HCT116 (cell line): ENCODE results near the gene MTHFD1L. TPM values are rescaled to one million over a fixed set of nuclear protein-coding genes. Genes with fewer than 3 reads are reported as not detected.
A peak's percentile ranks its signal among the peaks of the same experiment; 100 is the strongest.

Experiments used
- ATAC-seq: fragments of 200-7000 bp; cut with Tn5 transposase; 2 replicates; pipeline ENCODE4 v1.9.1; 2020; ENCODE audit warnings: mild to moderate bottlenecking, moderate library complexity
- BruUV-seq: library from RNA; stranded (reverse); fragments of 400-500 nt; replicated peaks from 2 replicates; lab custom pipeline; 2021; lab: Mats Ljungman, UMichigan
- CTCF ChIA-PET: fragments of 300-600 bp; sonication (Branson Sonifier 250); formaldehyde crosslinking; loops from one replicate; lab custom pipeline; 2021; ENCODE audit warnings: antibody characterized with exemption; lab: Charles Lee
- POLR2A ChIA-PET: fragments of 300-600, 350-600 bp; sonication (Branson Sonifier 250); formaldehyde crosslinking; loops from one replicate; lab custom pipeline; 2021; ENCODE audit warnings: antibody characterized with exemption; lab: Charles Lee
- RAD21 ChIA-PET, 2 experiments: fragments of 300-600 bp; sonication (Branson Sonifier 250); formaldehyde crosslinking; loops; one replicate each; lab custom pipeline; 2023; ENCODE audit warnings: low total read pairs in 2 of 2; ENCODE audit not compliant: uncharacterized antibody in 2 of 2, unreplicated experiment in 2 of 2, low non-redundant PET in 1 of 2; lab: Charles Lee
- DNase-seq: peaks from one replicate; pipeline ENCODE4 v3.0.0-alpha.2; 2010; ENCODE audit warnings: low read depth, low spot score
- H2AFZ ChIP-seq: fragments of 200-600 bp; shearing (Covaris generic), sonication (generic); 2 replicates; pipeline ENCODE4 v1.6.1; 2017; ENCODE audit warnings: low read depth, mixed run types, mixed read lengths, antibody characterized with exemption, low read length; ENCODE audit not compliant: poor library complexity, severe bottlenecking
- H3K27ac ChIP-seq: 2 replicates; pipeline ENCODE4 v1.5.1; 2012; ENCODE audit warnings: low read depth, low read length
- H3K27me3 ChIP-seq: fragments of 200-600 bp; sonication (generic); 2 replicates; pipeline ENCODE4 v1.6.1; 2016; ENCODE audit warnings: mixed run types, low read length, mixed read lengths; ENCODE audit not compliant: insufficient read depth
- H3K36me3 ChIP-seq, 2 experiments: fragments of 200-500 bp in 1 of 2; fragments of 200-600 bp in 1 of 2; sonication (Bioruptor generic) in 1 of 2; sonication (generic) in 1 of 2; 2 replicates each; pipeline versions ENCODE4 v1.5.1 to v1.6.1; 2014 to 2016; ENCODE audit warnings: low read length in 2 of 2, inconsistent platforms in 1 of 2, mixed read lengths in 1 of 2, mixed run types in 1 of 2; ENCODE audit not compliant: insufficient read depth in 2 of 2, control insufficient read depth in 1 of 2
- H3K4me1 ChIP-seq, 2 experiments: fragments of 200-600 bp in 1 of 2; sonication (generic) in 1 of 2; 2 replicates each; pipeline versions ENCODE4 v1.5.1 to v1.6.1; 2012 to 2017; ENCODE audit warnings: low read length in 2 of 2, inconsistent platforms in 1 of 2, mild to moderate bottlenecking in 1 of 2, mixed read lengths in 1 of 2, mixed run types in 1 of 2, moderate library complexity in 1 of 2; ENCODE audit not compliant: insufficient read depth in 2 of 2, control insufficient read depth in 1 of 2
- H3K4me2 ChIP-seq: fragments of 200-600 bp; sonication (generic); 2 replicates; pipeline ENCODE4 v1.6.1; 2017; ENCODE audit warnings: mixed run types, low read length, mixed read lengths
- H3K4me3 ChIP-seq, 2 experiments: fragments of 200-600 bp in 1 of 2; sonication (generic) in 1 of 2; replicated peaks in 1 of 2; 2 replicates each; pipeline ENCODE4 v1.5.1; 2011 to 2016; ENCODE audit warnings: low read length in 2 of 2, control low read depth in 1 of 2, low read depth in 1 of 2, mild to moderate bottlenecking in 1 of 2, mixed read lengths in 1 of 2, mixed run types in 1 of 2
- H3K79me2 ChIP-seq: fragments of 200-600 bp; sonication (generic); 2 replicates; pipeline ENCODE4 v1.6.1; 2017; ENCODE audit warnings: mild to moderate bottlenecking, mixed run types, low read length, moderate library complexity, mixed read lengths; ENCODE audit not compliant: insufficient read depth
- H3K9ac ChIP-seq: fragments of 200-600 bp; sonication (generic); 2 replicates; pipeline ENCODE4 v1.6.1; 2016; ENCODE audit warnings: low read length, mixed read lengths
- H3K9me2 ChIP-seq: fragments of 200-600 bp; sonication (generic), shearing (Covaris generic); 2 replicates; pipeline ENCODE4 v1.6.1; 2017; ENCODE audit warnings: mixed run types, mild to moderate bottlenecking, moderate library complexity; ENCODE audit not compliant: insufficient read depth
- H3K9me3 ChIP-seq, 2 experiments: fragments of 200-500 bp in 1 of 2; fragments of 200-600 bp in 1 of 2; sonication (Bioruptor generic) in 1 of 2; sonication (generic) in 1 of 2; 2 replicates each; pipeline ENCODE4 v1.6.1; 2014 to 2017; ENCODE audit warnings: low read length in 2 of 2, mixed read lengths in 2 of 2, inconsistent platforms in 1 of 2, low read depth in 1 of 2, mild to moderate bottlenecking in 1 of 2, mixed run types in 1 of 2, moderate library complexity in 1 of 2; ENCODE audit not compliant: control insufficient read depth in 1 of 2, insufficient read depth in 1 of 2
- H4K20me1 ChIP-seq: fragments of 200-600 bp; sonication (generic), shearing (Covaris generic); 2 replicates; pipeline ENCODE4 v1.6.1; 2017; ENCODE audit warnings: mixed run types, mild to moderate bottlenecking, moderate library complexity; ENCODE audit not compliant: insufficient read depth
- CEBPB ChIP-seq: IDR thresholded peaks from 2 replicates; pipeline ENCODE4 v1.6.1; 2012; ENCODE audit warnings: low read depth
- EGR1 ChIP-seq: IDR thresholded peaks from 2 replicates; pipeline ENCODE4 v1.6.1; 2012; ENCODE audit warnings: low read depth
- EZH2phosphoT487 ChIP-seq: fragments of 200-600 bp; IDR thresholded peaks from 2 replicates; pipeline ENCODE4 v1.6.1; 2018; ENCODE audit warnings: antibody characterized with exemption, borderline replicate concordance
- FOSL1 ChIP-seq: IDR thresholded peaks from 2 replicates; pipeline ENCODE4 v1.6.1; 2012; ENCODE audit warnings: low read depth
- POLR2A ChIP-seq: IDR thresholded peaks from 2 replicates; pipeline ENCODE4 v1.7.0; 2011; ENCODE audit warnings: borderline replicate concordance; ENCODE audit not compliant: insufficient read depth, insufficient read length; ENCODE audit errors: extremely low read depth
- POLR2AphosphoS5 ChIP-seq: IDR thresholded peaks from 2 replicates; pipeline ENCODE4 v1.6.1; 2011; ENCODE audit warnings: mild to moderate bottlenecking, low read depth, low read length, moderate library complexity
- RAD21 ChIP-seq: IDR thresholded peaks from 2 replicates; pipeline ENCODE4 v1.6.1; 2012; ENCODE audit warnings: low read depth, mild to moderate bottlenecking
- SIN3A ChIP-seq: IDR thresholded peaks from 2 replicates; pipeline ENCODE4 v1.6.1; 2012; ENCODE audit warnings: low read depth
- SP1 ChIP-seq: IDR thresholded peaks from 2 replicates; pipeline ENCODE4 v1.6.1; 2012; ENCODE audit warnings: low read depth
- SRF ChIP-seq: IDR thresholded peaks from 2 replicates; pipeline ENCODE4 v1.6.1; 2012; ENCODE audit warnings: low read depth
- YY1 ChIP-seq: IDR thresholded peaks from 2 replicates; pipeline ENCODE4 v1.6.1; 2011; ENCODE audit warnings: low read length, low read depth, moderate library complexity, mild to moderate bottlenecking; ENCODE audit not compliant: insufficient replicate concordance; ENCODE audit errors: extremely low read depth
- ZNF274 ChIP-seq: fragments of 200-500 bp; sonication (Bioruptor generic); IDR thresholded peaks from 2 replicates; pipeline ENCODE4 v1.6.1; 2014; ENCODE audit warnings: mild to moderate bottlenecking, low read depth, low read length, inconsistent platforms
- intact Hi-C: fragments of 100-400 bp; cut with micrococcal nuclease; formaldehyde crosslinking; loops from 2 replicates; pipeline ENCODE4 v1.10.0; 2022
- total RNA-seq: library from RNA; stranded (reverse); gene quantifications from one replicate; pipeline ENCODE4 v1.2.1, GENCODE V29; 2021; ENCODE audit not compliant: unreplicated experiment
- TF ChIP-seq, protein P1 (sequence below): IDR thresholded peaks from 2 replicates; pipeline ENCODE4 v1.6.1; 2012; ENCODE audit warnings: low read depth
- TF ChIP-seq, protein P2 (sequence below): IDR thresholded peaks from 2 replicates; pipeline ENCODE4 v1.6.1; 2012

The MTHFD1L gene
- total RNA-seq, 1 experiment from 2014 or later: 127 TPM

DNA sequence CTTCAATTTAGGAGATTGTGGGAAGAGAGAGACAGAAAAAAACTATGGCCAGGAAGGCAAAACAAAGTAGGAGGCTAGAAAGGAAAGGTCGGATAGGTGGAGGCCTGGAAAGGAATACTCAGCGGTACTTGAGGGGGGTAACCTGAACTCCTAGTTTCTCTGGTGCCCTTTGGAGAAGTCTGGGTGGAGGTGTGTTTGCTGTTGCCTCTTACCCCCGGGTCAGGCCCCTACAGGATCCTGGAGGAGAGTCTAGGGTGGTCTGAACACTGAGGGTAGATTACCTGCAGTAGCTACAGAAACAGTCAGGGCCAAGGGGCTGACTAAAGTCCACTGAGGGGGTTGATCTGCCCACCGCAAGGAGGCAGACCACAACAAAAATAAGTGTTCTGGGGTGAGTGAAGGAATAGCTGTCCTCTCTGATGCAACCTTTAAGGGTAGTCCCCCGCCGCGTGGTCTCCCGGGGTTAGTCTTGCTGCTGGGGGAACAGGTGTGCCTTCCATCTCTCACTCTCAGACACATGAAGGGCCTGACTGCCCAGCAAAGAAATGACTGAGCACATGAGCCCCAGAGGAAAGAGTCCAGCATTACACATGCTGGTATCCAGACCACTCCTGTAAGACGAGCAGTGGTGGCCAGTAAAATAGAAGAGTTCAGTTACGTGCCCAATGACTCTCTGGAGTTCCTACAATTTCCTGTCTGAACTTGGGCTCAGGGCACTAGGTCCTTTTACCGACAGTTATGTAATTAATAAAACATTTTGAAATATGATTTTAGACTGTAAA, 59.5 kb downstream of the MTHFD1L start:
- no TSS peak for BruUV-seq
- no peaks in the 10 kb centered on the region; the same call in 1 of the 2 replicates for H3K79me2 ChIP-seq
- H3K4me1 ChIP-seq: peaks cover 0 to 6% of the 10 kb centered on the region in 2 experiments; a peak in 2 of 4 replicates
- intact Hi-C loops: no loop called here
- ChIA-PET POLR2A (no interaction called here), CTCF (no interaction called here), RAD21 (no interaction called here)
- peaks cover 8 to 28% of the 10 kb centered on the region in 2 experiments; a peak in 3 of 4 replicates for H3K36me3 ChIP-seq
- DNase-seq (no peak), ATAC-seq (peak; percentile 46; the same call in 1 of the 2 replicates)
- no peaks in the 10 kb centered on the region for H4K20me1 ChIP-seq
- H2AFZ ChIP-seq: no peak overlapping the region
- H3K4me2 ChIP-seq: no peak overlapping the region
- H3K27me3 ChIP-seq: no peaks in the 10 kb centered on the region
- TF ChIP-seq, protein P1, sequence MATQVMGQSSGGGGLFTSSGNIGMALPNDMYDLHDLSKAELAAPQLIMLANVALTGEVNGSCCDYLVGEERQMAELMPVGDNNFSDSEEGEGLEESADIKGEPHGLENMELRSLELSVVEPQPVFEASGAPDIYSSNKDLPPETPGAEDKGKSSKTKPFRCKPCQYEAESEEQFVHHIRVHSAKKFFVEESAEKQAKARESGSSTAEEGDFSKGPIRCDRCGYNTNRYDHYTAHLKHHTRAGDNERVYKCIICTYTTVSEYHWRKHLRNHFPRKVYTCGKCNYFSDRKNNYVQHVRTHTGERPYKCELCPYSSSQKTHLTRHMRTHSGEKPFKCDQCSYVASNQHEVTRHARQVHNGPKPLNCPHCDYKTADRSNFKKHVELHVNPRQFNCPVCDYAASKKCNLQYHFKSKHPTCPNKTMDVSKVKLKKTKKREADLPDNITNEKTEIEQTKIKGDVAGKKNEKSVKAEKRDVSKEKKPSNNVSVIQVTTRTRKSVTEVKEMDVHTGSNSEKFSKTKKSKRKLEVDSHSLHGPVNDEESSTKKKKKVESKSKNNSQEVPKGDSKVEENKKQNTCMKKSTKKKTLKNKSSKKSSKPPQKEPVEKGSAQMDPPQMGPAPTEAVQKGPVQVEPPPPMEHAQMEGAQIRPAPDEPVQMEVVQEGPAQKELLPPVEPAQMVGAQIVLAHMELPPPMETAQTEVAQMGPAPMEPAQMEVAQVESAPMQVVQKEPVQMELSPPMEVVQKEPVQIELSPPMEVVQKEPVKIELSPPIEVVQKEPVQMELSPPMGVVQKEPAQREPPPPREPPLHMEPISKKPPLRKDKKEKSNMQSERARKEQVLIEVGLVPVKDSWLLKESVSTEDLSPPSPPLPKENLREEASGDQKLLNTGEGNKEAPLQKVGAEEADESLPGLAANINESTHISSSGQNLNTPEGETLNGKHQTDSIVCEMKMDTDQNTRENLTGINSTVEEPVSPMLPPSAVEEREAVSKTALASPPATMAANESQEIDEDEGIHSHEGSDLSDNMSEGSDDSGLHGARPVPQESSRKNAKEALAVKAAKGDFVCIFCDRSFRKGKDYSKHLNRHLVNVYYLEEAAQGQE: no peak
- TF ChIP-seq POLR2AphosphoS5: no peak
- TF ChIP-seq EGR1: no peak
- no peak for TF ChIP-seq ZNF274
- no peak for TF ChIP-seq EZH2phosphoT487
- TF ChIP-seq, protein P2, sequence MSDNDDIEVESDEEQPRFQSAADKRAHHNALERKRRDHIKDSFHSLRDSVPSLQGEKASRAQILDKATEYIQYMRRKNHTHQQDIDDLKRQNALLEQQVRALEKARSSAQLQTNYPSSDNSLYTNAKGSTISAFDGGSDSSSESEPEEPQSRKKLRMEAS: no peak
- no peak for TF ChIP-seq YY1
- no peak for TF ChIP-seq SP1
- TF ChIP-seq RAD21: no peak
- no peak for TF ChIP-seq CEBPB
- no peak for TF ChIP-seq POLR2A
- TF ChIP-seq SIN3A: no peak
- TF ChIP-seq SRF: no peak
- TF ChIP-seq FOSL1: no peak
- H3K9ac ChIP-seq: no peak overlapping the region
- H3K9me2 ChIP-seq: no peaks in the 10 kb centered on the region
- H3K9me3 ChIP-seq: no peaks in the 10 kb centered on the region
- H3K4me3 ChIP-seq: no peak overlapping the region
- no peak overlapping the region for H3K27ac ChIP-seq
